Measurements from ENCODE around the gene USP17L12.
"Not testable (repeated sequence)": the region's sequence is repeated elsewhere in the genome, so short reads cannot be mapped to it uniquely, and the experiment has no call there.

USP17L12 gene

GRCh38 chr4:9219852-9220251, at the start of gene USP17L12:
USP17L12 (plus strand) TSS chr4:9220152; CDS start chr4:9220152, 0 bp downstream.
- not testable (repeated sequence) for DNase-seq

GRCh38 chr4:9210357-9210756, 9.6 kb upstream of the USP17L12 start, which contains the start of gene USP17L10:
USP17L10 (plus strand) TSS chr4:9210657; CDS start chr4:9210657, 0 bp downstream.
- DNase-seq, result not testable (repeated sequence)

GRCh38 chr4:9214701-9215100, 5.3 kb upstream of the USP17L12 start:
- not testable (repeated sequence) for DNase-seq

DNA sequence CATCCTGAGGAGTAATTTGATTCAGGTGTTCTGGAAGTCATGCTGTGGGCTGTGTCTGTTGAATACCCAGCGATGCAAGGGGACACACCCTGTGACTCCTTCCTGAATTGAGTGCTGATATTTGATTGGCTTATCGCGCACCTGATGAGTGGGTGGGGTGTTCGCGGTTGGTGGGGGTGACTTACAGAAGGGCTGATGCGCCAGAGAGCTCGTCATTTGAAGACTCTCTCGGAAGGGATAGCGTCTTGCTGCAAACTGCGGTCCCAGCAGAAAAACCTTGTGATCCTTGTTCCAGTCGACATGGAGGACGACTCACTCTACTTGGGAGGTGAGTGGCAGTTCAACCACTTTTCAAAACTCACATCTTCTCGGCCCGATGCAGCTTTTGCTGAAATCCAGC, 4.8 kb upstream of the USP17L12 start, which contains the start of gene USP17L11:
Gene USP17L11, plus strand, starts transcription at position 301 of the 400 bp plus-strand sequence. Its CDS starts 0 bp downstream, at position 301.
- not testable (repeated sequence) for DNase-seq

DNA sequence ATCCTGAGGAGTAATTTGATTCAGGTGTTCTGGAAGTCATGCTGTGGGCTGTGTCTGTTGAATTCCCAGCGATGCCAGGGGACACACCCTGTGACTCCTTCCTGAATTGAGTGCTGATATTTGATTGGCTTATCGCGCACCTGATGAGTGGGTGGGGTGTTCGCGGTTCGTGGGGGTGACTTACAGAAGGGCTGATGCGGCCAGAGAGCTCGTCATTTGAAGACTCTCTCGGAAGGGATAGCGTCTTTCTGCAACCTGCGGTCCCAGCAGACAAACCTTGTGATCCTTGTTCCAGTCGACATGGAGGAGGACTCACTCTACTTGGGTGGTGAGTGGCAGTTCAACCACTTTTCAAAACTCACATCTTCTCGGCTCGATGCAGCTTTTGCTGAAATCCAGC, 4.6 kb downstream of the USP17L12 start, which contains the start of gene USP17L13:
Gene USP17L13, plus strand, starts transcription at position 301 of the 400 bp plus-strand sequence. Its CDS starts 0 bp downstream, at position 301.
- not testable (repeated sequence) for DNase-seq

DNA sequence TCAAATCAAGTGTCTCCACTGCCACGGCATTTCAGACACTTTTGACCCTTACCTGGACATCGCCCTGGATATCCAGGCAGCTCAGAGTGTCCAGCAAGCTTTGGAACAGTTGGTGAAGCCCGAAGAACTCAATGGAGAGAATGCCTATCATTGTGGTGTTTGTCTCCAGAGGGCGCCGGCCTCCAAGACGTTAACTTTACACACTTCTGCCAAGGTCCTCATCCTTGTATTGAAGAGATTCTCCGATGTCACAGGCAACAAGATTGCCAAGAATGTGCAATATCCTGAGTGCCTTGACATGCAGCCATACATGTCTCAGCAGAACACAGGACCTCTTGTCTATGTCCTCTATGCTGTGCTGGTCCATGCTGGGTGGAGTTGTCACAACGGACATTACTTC, 10.3 kb downstream of the USP17L12 start:
- not testable (repeated sequence) for DNase-seq

DNA sequence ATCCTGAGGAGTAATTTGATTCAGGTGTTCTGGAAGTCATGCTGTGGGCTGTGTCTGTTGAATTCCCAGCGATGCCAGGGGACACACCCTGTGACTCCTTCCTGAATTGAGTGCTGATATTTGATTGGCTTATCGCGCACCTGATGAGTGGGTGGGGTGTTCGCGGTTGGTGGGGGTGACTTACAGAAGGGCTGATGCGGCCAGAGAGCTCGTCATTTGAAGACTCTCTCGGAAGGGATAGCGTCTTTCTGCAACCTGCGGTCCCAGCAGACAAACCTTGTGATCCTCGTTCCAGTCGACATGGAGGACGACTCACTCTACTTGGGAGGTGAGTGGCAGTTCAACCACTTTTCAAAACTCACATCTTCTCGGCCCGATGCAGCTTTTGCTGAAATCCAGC, 14.1 kb downstream of the USP17L12 start, which contains the start of gene USP17L15:
Gene USP17L15, plus strand, starts transcription at position 301 of the 400 bp plus-strand sequence. Its CDS starts 0 bp downstream, at position 301.
- not testable (repeated sequence) for DNase-seq

GRCh38 chr4:9238461-9238860, 18.5 kb downstream of the USP17L12 start:
- DNase-seq, result not testable (repeated sequence)

- DNase-seq, result not testable (repeated sequence)
Measured at GRCh38 chr4:9243579-9243978, 23.6 kb downstream of the USP17L12 start, which contains the start of gene USP17L17. USP17L17 (plus strand) TSS chr4:9243879; CDS start chr4:9243879, 0 bp downstream.

GRCh38 chr4:9247953-9248680, 28.2 kb downstream of the USP17L12 start, which contains the start of gene USP17L18:
USP17L18 (plus strand) TSS chr4:9248630; CDS start chr4:9248630, 0 bp downstream.
- DNase-seq, result not testable (repeated sequence)

GRCh38 chr4:9253078-9253477, 33.1 kb downstream of the USP17L12 start, which contains the start of gene USP17L19:
USP17L19 (plus strand) TSS chr4:9253378; CDS start chr4:9253378, 0 bp downstream.
- DNase-seq, result not testable (repeated sequence)

DNA sequence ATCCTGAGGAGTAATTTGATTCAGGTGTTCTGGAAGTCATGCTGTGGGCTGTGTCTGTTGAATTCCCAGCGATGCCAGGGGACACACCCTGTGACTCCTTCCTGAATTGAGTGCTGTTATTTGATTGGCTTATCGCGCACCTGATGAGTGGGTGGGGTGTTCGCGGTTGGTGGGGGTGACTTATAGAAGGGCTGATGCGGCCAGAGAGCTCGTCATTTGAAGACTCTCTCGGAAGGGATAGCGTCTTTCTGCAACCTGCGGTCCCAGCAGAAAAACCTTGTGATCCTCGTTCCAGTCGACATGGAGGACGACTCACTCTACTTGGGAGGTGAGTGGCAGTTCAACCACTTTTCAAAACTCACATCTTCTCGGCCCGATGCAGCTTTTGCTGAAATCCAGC, 37.9 kb downstream of the USP17L12 start, which contains the start of gene USP17L20:
Gene USP17L20, plus strand, starts transcription at position 301 of the 400 bp plus-strand sequence. Its CDS starts 0 bp downstream, at position 301.
- not testable (repeated sequence) for DNase-seq

DNA sequence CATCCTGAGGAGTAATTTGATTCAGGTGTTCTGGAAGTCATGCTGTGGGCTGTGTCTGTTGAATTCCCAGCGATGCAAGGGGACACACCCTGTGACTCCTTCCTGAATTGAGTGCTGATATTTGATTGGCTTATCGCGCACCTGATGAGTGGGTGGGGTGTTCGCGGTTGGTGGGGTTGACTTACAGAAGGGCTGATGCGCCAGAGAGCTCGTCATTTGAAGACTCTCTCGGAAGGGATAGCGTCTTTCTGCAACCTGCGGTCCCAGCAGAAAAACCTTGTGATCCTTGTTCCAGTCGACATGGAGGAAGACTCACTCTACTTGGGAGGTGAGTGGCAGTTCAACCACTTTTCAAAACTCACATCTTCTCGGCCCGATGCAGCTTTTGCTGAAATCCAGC, 42.6 kb downstream of the USP17L12 start, which contains the start of gene USP17L21:
Gene USP17L21, plus strand, starts transcription at position 301 of the 400 bp plus-strand sequence. Its CDS starts 0 bp downstream, at position 301.
- DNase-seq, result not testable (repeated sequence)

- DNase-seq, result not testable (repeated sequence)
Measured at GRCh38 chr4:9267319-9267718, 47.4 kb downstream of the USP17L12 start, which contains the start of gene USP17L22. USP17L22 (plus strand) TSS chr4:9267619; CDS start chr4:9267619, 0 bp downstream.
